ENCODE measurements around the gene NUMB. TPM values are rescaled to one million over a fixed set of nuclear protein-coding genes. Genes with fewer than 3 reads are reported as not detected.

Gene NUMB
- total RNA-seq, 1 donor from 2014 or later = 33.1 TPM

GRCh38 chr14:73457041-73457923, 1.1 kb downstream of the NUMB start:
- no peak for TF ChIP-seq CTCF (IDR thresholded peaks at IDR 0.05; ENCODE audit: insufficient read depth, low read length, poor library complexity, severe bottlenecking)
- Histone ChIP-seq H3K36me3 (ENCODE audit: control insufficient read depth, insufficient read depth, low read length) (no peaks in the 10 kb centered on the region), H3K4me3 (ENCODE audit: low read depth, low read length) (peak overlapping the region; percentile 97), H3K27me3 (ENCODE audit: control insufficient read depth, insufficient read depth, low read length) (no peaks in the 10 kb centered on the region)
- no peak for DNase-seq (ENCODE audit: low read depth)

DNA sequence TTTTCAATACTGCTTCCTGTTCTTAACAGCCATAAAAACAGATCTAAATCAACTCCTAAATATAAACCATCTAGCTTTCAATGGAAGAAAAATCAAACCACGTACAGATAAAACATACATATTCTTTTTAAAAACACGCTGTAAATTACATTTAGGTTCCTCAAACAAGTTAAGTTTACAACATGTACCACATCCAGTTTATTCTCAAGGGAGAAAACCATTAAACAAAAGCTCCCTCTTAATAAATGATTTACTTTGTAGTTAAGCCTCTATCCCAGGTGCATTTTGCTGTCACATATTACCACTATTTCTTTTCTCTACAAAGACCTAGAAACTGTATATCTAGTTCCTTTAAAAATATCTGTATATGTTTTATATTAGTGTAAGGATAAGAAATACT, 3.1 kb downstream of the NUMB start:
- no peaks in the 10 kb centered on the region for H3K27me3 ChIP-seq (ENCODE audit: control insufficient read depth, insufficient read depth, low read length)
- DNase-seq (ENCODE audit: low read depth) = no peak
- H3K4me3 ChIP-seq (ENCODE audit: low read depth, low read length) = no peak overlapping the region
- no peaks in the 10 kb centered on the region for H3K36me3 ChIP-seq (ENCODE audit: control insufficient read depth, insufficient read depth, low read length)
- no peak for TF ChIP-seq CTCF (IDR thresholded peaks at IDR 0.05; ENCODE audit: insufficient read depth, low read length, poor library complexity, severe bottlenecking)

DNA sequence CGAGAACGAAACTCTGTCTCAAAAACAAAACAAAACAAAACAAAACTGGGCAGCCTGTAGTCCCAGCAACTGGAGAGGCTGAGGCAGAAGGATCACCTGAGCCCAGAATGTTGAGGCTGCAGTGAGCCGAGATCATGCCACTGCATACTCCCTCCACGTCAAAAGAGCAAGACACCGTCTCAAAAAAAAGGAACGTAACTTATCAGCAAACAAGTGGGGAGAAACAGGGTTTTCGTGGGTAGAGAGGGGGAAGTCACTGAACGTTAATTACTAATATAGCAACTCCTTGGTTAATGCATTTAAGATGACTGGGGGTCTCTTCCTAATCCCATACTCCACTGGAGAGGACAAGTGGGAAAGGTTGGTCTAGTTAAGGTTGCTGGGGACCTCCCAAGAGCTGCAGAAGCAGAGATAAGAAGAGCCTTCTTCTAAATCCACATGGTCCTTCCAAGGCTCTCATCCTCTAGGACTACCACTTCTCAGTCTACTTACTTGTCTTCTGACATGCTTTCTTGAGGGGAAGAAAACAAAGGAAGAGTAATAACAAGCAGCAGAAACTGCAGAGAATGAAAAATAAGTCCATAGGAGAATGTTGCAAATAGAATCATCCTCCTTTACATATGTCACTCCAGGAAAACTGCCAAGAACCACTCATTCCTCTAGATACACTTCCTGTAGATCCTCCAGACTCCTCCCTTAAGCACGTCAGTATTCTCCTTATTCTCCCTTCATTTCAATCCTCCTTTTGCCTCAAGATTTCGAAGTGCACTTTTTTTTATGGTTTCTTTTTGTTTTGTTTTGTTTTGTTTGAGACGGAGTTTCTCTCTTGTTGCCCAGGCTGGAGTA, 5.8 kb downstream of the NUMB start:
- no peaks in the 10 kb centered on the region for H3K27me3 ChIP-seq (ENCODE audit: control insufficient read depth, insufficient read depth, low read length)
- no peaks in the 10 kb centered on the region for H3K36me3 ChIP-seq (ENCODE audit: control insufficient read depth, insufficient read depth, low read length)
- DNase-seq (ENCODE audit: low read depth) = no peak
- no peak overlapping the region for H3K4me3 ChIP-seq (ENCODE audit: low read depth, low read length)
- TF ChIP-seq CTCF (IDR thresholded peaks at IDR 0.05; ENCODE audit: insufficient read depth, low read length, poor library complexity, severe bottlenecking) = no peak

GRCh38 chr14:73443758-73444157, 14.6 kb downstream of the NUMB start:
- Histone ChIP-seq H3K27me3 (ENCODE audit: control insufficient read depth, insufficient read depth, low read length) (no peaks in the 10 kb centered on the region), H3K4me3 (ENCODE audit: low read depth, low read length) (no peak overlapping the region), H3K36me3 (ENCODE audit: control insufficient read depth, insufficient read depth, low read length) (no peaks in the 10 kb centered on the region)
- no peak for TF ChIP-seq CTCF (IDR thresholded peaks at IDR 0.05; ENCODE audit: insufficient read depth, low read length, poor library complexity, severe bottlenecking)
- DNase-seq (ENCODE audit: low read depth) = no peak

DNA sequence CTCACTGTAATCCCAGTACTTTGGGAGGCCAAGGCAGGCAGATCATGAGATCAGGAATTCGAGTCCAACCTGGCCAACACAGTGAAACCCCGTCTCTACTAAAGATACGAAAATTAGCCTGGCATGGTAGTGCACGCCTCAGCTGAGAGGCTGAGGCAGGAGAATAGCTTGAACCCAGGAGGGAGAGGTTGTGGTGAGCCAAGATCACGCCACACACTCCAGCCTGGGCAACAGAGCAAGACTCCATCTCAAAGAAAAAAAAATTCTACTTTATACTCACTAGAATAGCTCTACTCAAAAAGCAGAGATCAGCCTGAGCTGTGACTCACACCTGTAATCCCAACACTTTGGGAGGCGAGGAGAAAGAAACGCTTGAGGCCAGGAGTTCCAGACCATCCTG, 17.1 kb downstream of the NUMB start:
- no peak for DNase-seq (ENCODE audit: low read depth)
- Histone ChIP-seq H3K27me3 (ENCODE audit: control insufficient read depth, insufficient read depth, low read length) (no peaks in the 10 kb centered on the region), H3K4me3 (ENCODE audit: low read depth, low read length) (no peak overlapping the region), H3K36me3 (ENCODE audit: control insufficient read depth, insufficient read depth, low read length) (no peaks in the 10 kb centered on the region)
- no peak for TF ChIP-seq CTCF (IDR thresholded peaks at IDR 0.05; ENCODE audit: insufficient read depth, low read length, poor library complexity, severe bottlenecking)

Measured in kidney epithelial cell (primary cell).